Measurements from ENCODE around the gene REPS1. TPM values are rescaled to one million over a fixed set of nuclear protein-coding genes. Genes with fewer than 3 reads are reported as not detected.
"Not testable (repeated sequence)": the region's sequence is repeated elsewhere in the genome, so short reads cannot be mapped to it uniquely, and the experiment has no call there.

The REPS1 gene
- total RNA-seq, 2 donors from 2014 or later = 29.7 to 35.2 TPM

- no peaks in the 10 kb centered on the region for H3K27me3 ChIP-seq
- H3K27ac ChIP-seq = no peak overlapping the region
- H3K4me1 ChIP-seq = no peaks in the 10 kb centered on the region
- no peaks in the 10 kb centered on the region for H3K9me3 ChIP-seq
- no peak for TF ChIP-seq CTCF (IDR thresholded peaks at IDR 0.05)
- no peak for DNase-seq (ENCODE audit: low spot score)
- H3K36me3 ChIP-seq = peaks cover 8% of the 10 kb centered on the region
- H3K4me3 ChIP-seq = no peak overlapping the region
Measured at GRCh38 chr6:138948546-138949179, 39.4 kb downstream of the REPS1 start.

DNA sequence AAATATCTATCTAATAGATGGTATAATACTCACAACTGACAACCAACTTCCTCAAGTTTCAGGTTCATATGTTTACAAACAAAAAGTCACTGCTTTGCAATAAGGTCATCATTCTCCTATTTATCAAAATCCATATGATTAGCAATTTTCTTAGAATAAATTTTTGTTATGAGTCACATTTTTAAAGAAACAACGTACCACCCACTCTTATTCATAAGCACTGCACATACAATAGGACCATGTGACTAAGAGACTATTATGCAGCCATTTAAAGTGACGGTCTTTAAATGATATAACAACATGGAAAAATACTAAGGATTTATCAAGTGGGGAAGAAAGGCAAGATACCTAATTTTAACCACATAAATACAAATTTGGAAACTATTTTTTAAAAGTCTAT lies 40.0 kb downstream of the REPS1 start:
- Histone ChIP-seq H3K9me3 (no peaks in the 10 kb centered on the region), H3K4me1 (no peaks in the 10 kb centered on the region), H3K36me3 (peaks cover 15% of the 10 kb centered on the region), H3K27me3 (no peaks in the 10 kb centered on the region), H3K4me3 (no peak overlapping the region), H3K27ac (no peak overlapping the region)
- DNase-seq (ENCODE audit: low spot score) = no peak
- TF ChIP-seq CTCF (IDR thresholded peaks at IDR 0.05) = no peak

DNA sequence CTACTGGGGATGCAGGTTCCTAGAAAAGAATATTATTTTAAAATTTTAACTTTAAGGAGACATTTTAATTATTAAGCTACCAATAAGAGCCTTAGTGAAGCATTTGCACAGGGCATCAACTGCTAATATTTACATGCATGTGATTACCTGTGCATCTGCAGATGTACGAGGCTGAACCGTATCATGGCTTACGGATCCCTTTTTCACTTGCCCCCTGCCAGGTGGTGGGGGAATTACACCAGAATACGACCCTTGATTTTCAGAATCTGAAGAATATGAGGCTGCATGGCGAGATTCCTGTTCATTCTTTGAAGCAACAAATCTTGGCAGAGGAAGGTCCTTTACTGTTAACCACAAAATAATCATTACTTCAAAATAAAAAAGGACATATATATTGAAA lies 42.7 kb downstream of the REPS1 start:
- no peaks in the 10 kb centered on the region for H3K9me3 ChIP-seq
- no peak overlapping the region for H3K4me3 ChIP-seq
- H3K27me3 ChIP-seq = no peaks in the 10 kb centered on the region
- no peak for TF ChIP-seq CTCF (IDR thresholded peaks at IDR 0.05)
- H3K36me3 ChIP-seq = peaks cover 23% of the 10 kb centered on the region
- no peak overlapping the region for H3K27ac ChIP-seq
- no peak for DNase-seq (ENCODE audit: low spot score)
- no peaks in the 10 kb centered on the region for H3K4me1 ChIP-seq

DNA sequence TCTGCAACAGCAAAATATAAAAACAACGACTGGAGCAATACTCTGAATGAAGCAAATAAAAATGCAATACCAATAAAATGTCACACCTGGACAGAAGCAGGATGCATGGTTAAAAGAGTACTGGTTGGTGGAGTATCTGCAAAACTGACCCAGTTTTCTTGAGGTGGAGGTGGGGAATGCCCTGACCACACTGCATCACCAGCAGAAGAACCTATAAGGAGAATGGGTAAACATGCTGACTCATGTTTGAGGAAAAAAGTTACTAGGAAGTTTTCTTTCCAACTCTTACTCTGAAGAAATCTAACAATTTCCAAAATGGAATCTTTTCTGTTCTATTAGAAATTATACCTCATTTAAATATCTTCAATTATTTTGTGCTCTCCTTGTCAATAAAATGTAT lies 43.6 kb downstream of the REPS1 start:
- H3K36me3 ChIP-seq = peaks cover 23% of the 10 kb centered on the region
- H3K9me3 ChIP-seq = no peaks in the 10 kb centered on the region
- DNase-seq (ENCODE audit: low spot score) = no peak
- H3K27ac ChIP-seq = no peak overlapping the region
- H3K4me1 ChIP-seq = no peaks in the 10 kb centered on the region
- no peaks in the 10 kb centered on the region for H3K27me3 ChIP-seq
- no peak overlapping the region for H3K4me3 ChIP-seq
- no peak for TF ChIP-seq CTCF (IDR thresholded peaks at IDR 0.05)

- Histone ChIP-seq H3K4me3 (no peak overlapping the region), H3K27ac (no peak overlapping the region), H3K36me3 (peaks cover 25% of the 10 kb centered on the region), H3K9me3 (no peaks in the 10 kb centered on the region), H3K4me1 (peaks cover 0 to 9% of the 10 kb centered on the region in 2 donors), H3K27me3 (no peaks in the 10 kb centered on the region)
- TF ChIP-seq CTCF (IDR thresholded peaks at IDR 0.05) = no peak
- no peak for DNase-seq (ENCODE audit: low spot score)
Measured at GRCh38 chr6:138943089-138943625, 44.9 kb downstream of the REPS1 start.

DNA sequence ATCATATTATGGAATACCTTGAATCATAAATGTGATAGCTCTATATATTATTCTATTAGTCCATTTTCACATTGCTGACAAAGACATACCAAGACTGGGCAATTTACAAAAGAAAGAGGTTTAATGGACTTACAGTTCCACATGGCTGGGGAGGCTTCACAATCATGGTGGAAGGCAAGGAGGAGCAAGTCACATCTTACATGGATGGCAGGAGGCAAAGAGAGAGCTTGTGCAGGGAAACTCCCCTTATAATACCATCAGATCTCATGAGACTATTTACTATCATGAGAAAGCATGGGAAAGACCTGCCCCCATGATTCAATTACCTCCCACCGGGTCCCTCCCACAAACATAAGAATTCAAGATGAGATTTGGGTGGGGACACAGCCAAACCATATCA lies 51.2 kb downstream of the REPS1 start:
- H3K4me3 ChIP-seq; H3K27ac ChIP-seq; H3K4me1 ChIP-seq; H3K27me3 ChIP-seq; DNase-seq (ENCODE audit: low spot score); H3K9me3 ChIP-seq: not testable (repeated sequence)
- H3K36me3 ChIP-seq = peaks cover 23% of the 10 kb centered on the region
